GM12874 (cell line): ENCODE measurements around the gene L3MBTL1.

Experiments used
- TF ChIP-seq, protein P1 (sequence below): IDR thresholded peaks from 2 replicates; pipeline ENCODE4 v1.5.1; 2011; ENCODE audit warnings: low read depth, mild to moderate bottlenecking, control low read depth, low read length, moderate library complexity; ENCODE audit not compliant: insufficient read depth

The L3MBTL1 gene

GRCh38 chr20:43511879-43512278, 4.4 kb downstream of the L3MBTL1 start:
- TF ChIP-seq, protein P1, sequence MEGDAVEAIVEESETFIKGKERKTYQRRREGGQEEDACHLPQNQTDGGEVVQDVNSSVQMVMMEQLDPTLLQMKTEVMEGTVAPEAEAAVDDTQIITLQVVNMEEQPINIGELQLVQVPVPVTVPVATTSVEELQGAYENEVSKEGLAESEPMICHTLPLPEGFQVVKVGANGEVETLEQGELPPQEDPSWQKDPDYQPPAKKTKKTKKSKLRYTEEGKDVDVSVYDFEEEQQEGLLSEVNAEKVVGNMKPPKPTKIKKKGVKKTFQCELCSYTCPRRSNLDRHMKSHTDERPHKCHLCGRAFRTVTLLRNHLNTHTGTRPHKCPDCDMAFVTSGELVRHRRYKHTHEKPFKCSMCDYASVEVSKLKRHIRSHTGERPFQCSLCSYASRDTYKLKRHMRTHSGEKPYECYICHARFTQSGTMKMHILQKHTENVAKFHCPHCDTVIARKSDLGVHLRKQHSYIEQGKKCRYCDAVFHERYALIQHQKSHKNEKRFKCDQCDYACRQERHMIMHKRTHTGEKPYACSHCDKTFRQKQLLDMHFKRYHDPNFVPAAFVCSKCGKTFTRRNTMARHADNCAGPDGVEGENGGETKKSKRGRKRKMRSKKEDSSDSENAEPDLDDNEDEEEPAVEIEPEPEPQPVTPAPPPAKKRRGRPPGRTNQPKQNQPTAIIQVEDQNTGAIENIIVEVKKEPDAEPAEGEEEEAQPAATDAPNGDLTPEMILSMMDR = no peak

- TF ChIP-seq, protein P1 = no peak
These were observed 6.0 kb downstream of the L3MBTL1 start for GRCh38 chr20:43513372-43513930.

DNA sequence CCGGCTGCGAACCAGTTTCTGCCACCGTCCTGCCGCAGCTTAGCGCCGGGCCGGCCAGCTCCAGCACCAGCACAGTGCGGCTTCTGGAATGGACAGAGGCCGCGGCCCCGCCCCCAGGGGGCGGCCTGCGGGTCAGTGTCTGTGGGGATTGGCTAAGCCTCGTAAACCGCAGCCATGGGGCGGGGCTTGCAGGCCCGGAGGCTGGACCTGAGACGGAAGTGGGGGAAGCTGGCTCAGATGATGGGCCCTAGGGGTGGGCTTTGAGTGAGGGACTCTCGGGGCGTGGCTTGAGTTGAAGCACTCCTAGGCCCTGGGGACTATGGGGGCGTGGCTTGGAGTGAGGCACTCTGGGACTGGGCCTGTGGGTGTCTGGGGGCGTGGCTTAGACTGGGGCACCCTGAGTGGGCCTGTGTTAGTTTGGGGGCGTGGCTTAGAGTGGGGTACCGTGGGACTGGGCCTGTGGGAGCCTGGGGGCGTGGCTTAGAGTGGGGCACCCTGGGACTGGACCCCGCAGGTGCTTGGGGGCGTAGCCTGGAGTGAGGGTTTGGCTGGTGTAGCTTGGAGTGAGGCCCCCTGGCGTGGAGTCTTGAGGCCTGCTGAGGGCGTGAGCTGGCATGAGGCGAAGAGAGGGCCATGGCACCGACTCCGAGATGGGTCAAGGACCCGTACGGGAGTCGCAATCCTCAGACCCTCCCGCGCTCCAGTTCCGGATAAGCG, 6.6 kb downstream of the L3MBTL1 start:
- TF ChIP-seq, protein P1 = peak; percentile 42

- TF ChIP-seq, protein P1 = no peak
These were observed 7.1 kb downstream of the L3MBTL1 start for GRCh38 chr20:43514648-43514999.

DNA sequence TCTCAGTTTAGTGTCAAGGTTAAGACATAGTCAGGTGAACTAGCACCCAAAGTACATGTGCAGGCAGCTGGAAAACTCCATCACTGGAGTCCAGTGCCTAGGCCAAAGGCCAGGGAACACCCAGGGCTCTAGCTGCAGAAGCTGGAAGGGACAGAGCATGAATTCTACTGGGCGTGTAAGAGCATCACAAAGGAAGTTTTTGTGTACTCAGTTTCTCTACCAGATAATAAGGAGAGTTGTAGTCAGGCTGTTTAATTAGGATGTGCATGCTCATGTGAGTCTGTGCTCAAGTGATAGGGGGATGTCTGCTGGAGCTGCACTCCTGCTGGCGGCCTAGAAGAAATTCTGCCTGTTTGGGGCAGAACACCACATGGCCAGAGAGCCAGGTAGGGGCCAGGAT, 8.1 kb downstream of the L3MBTL1 start:
- TF ChIP-seq, protein P1 = no peak

GRCh38 chr20:43516251-43516824, 8.8 kb downstream of the L3MBTL1 start:
- TF ChIP-seq, protein P1 = no peak

DNA sequence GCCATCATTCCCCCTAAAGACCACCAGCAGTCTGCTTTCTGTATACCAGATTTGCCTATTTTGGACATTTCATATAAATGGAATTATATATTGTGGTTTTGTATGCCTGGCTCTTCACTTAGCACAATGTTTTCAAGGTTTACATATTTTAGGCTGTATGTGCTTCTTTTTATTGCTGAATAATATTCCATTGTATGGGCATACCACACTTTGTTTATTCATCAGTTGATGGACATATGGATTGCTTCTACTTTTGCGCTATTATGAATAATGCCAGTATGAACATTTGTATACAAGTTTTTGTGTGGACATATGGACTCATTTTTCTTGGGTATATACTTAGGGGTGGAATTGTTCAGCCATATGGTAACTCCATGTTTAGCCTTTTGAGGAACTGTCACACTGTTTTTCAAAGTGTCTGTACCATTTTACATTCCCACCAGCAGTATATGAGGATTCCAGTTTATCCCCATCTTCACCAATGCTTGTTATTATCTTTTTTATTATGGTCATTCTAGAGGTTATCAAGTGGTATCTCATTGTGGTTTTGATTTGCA, 12.7 kb downstream of the L3MBTL1 start:
- TF ChIP-seq, protein P1 = no peak
